ENCODE data around the gene GLT8D1. TPM values are rescaled to one million over a fixed set of nuclear protein-coding genes. Genes with fewer than 3 reads are reported as not detected.

Gene GLT8D1
- total and polyA plus RNA-seq, 2 of the 13 experiments (the other 11 are each of a cell fraction or from before 2014, with no cell fraction given) = 110 to 121 TPM

DNA sequence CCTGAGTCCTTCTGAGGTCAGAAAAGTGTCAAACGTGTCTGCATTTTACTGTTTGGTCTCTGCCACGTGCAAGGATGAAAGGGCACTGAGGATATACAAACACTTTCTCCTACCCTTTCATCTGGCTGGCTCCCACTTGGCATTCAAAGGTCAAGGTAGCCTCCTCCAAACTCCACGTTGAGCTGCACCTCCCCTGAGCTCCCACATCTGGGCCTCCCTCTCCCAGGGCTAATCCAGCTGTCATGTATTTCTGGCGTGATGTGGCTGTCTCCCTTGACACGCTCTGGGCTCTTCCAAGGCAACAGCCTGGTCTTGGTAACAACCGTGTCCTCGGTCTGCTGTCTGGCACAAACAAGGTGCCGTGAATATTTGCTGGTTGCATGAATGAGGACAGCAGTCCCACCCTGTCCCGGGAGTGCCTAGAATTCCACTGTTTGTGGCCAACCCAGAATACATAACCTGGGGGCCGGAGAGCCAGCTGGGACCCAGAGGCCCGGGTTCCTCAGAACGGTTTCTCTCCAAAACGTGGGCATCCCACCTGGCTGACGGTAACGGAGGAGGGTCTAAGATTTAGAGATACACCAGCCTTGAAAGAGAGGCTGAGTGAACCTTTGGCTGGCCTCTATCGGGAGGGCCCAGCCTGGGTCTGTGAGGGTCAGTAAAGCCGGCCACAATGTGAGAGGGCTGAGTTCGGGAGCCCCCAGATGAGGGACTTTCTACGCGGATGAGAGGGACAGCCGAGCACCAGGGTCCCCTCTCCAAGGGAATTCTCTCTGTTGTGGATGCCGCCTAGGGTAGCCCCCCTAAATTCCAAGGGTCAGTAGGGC, 767 bp downstream of the GLT8D1 start (continued):
- TF ChIP-seq ARID3A (IDR thresholded peaks at IDR 0.05; ENCODE audit: low read depth, low read length) (no peak), ZEB1 (IDR thresholded peaks at IDR 0.05; ENCODE audit: insufficient replicate concordance, low read depth) (no peak), ZFP36L2 (CRISPR knock-in tag; IDR thresholded peaks at IDR 0.05) (no peak), ZNF713 (CRISPR knock-in tag; IDR thresholded peaks at IDR 0.05) (no peak), HNF1A (IDR thresholded peaks at IDR 0.05; ENCODE audit: low read depth) (0 out of 2 replicates have a peak, but pooled peaks have one; percentile 31), HNF1A (CRISPR knock-in tag; IDR thresholded peaks at IDR 0.05; ENCODE audit: borderline replicate concordance) (peak; percentile 74; the same call in 1 of the 2 replicates), RFXAP (CRISPR knock-in tag; IDR thresholded peaks at IDR 0.05; ENCODE audit: borderline replicate concordance) (peak; percentile 79; the same call in 1 of the 2 replicates), ZNF562 (CRISPR knock-in tag; IDR thresholded peaks at IDR 0.05; ENCODE audit: borderline replicate concordance) (no peak), ZNF446 (CRISPR knock-in tag; IDR thresholded peaks at IDR 0.05) (no peak), MXD4 (CRISPR knock-in tag; IDR thresholded peaks at IDR 0.05) (peak; percentile 95), ZNF230 (CRISPR knock-in tag; IDR thresholded peaks at IDR 0.05) (peak; percentile 22; the same call in 1 of the 2 replicates)
- TF ChIP-seq, protein P1, sequence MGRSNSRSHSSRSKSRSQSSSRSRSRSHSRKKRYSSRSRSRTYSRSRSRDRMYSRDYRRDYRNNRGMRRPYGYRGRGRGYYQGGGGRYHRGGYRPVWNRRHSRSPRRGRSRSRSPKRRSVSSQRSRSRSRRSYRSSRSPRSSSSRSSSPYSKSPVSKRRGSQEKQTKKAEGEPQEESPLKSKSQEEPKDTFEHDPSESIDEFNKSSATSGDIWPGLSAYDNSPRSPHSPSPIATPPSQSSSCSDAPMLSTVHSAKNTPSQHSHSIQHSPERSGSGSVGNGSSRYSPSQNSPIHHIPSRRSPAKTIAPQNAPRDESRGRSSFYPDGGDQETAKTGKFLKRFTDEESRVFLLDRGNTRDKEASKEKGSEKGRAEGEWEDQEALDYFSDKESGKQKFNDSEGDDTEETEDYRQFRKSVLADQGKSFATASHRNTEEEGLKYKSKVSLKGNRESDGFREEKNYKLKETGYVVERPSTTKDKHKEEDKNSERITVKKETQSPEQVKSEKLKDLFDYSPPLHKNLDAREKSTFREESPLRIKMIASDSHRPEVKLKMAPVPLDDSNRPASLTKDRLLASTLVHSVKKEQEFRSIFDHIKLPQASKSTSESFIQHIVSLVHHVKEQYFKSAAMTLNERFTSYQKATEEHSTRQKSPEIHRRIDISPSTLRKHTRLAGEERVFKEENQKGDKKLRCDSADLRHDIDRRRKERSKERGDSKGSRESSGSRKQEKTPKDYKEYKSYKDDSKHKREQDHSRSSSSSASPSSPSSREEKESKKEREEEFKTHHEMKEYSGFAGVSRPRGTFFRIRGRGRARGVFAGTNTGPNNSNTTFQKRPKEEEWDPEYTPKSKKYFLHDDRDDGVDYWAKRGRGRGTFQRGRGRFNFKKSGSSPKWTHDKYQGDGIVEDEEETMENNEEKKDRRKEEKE (IDR thresholded peaks at IDR 0.05) = no peak
- TF ChIP-seq, protein P2, sequence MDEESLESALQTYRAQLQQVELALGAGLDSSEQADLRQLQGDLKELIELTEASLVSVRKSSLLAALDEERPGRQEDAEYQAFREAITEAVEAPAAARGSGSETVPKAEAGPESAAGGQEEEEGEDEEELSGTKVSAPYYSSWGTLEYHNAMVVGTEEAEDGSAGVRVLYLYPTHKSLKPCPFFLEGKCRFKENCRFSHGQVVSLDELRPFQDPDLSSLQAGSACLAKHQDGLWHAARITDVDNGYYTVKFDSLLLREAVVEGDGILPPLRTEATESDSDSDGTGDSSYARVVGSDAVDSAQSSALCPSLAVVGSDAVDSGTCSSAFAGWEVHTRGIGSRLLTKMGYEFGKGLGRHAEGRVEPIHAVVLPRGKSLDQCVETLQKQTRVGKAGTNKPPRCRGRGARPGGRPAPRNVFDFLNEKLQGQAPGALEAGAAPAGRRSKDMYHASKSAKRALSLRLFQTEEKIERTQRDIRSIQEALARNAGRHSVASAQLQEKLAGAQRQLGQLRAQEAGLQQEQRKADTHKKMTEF (CRISPR knock-in tag; IDR thresholded peaks at IDR 0.05) = peak; percentile 74
- TF ChIP-seq, protein P3, sequence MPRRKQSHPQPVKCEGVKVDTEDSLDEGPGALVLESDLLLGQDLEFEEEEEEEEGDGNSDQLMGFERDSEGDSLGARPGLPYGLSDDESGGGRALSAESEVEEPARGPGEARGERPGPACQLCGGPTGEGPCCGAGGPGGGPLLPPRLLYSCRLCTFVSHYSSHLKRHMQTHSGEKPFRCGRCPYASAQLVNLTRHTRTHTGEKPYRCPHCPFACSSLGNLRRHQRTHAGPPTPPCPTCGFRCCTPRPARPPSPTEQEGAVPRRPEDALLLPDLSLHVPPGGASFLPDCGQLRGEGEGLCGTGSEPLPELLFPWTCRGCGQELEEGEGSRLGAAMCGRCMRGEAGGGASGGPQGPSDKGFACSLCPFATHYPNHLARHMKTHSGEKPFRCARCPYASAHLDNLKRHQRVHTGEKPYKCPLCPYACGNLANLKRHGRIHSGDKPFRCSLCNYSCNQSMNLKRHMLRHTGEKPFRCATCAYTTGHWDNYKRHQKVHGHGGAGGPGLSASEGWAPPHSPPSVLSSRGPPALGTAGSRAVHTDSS (CRISPR knock-in tag; conservative IDR thresholded peaks at IDR 0.05) = no peak
- TF ChIP-seq, protein P4, sequence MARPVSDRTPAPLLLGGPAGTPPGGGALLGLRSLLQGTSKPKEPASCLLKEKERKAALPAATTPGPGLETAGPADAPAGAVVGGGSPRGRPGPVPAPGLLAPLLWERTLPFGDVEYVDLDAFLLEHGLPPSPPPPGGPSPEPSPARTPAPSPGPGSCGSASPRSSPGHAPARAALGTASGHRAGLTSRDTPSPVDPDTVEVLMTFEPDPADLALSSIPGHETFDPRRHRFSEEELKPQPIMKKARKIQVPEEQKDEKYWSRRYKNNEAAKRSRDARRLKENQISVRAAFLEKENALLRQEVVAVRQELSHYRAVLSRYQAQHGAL (CRISPR knock-in tag; IDR thresholded peaks at IDR 0.05; ENCODE audit: not compliant biosample characterization) = no peak

All from HepG2 (cell line).